Muscle layer of colon (tissue), 2 donors: Measurements from ENCODE around the gene FAM227A.
A peak's percentile ranks its signal among the peaks of the same experiment; 100 is the strongest.
"Not testable (repeated sequence)": the region's sequence is repeated elsewhere in the genome, so short reads cannot be mapped to it uniquely, and the experiment has no call there.

Source experiments
- H3K27ac ChIP-seq: one replicate; pipeline ENCODE4 v1.7.0; 2013; ENCODE audit warnings: low read depth, mild to moderate bottlenecking, low read length, moderate library complexity
- H3K27me3 ChIP-seq, 2 donors: one replicate each; pipeline ENCODE4 v1.7.0; 2013; ENCODE audit warnings: low read length in 2 of 2, mild to moderate bottlenecking in 2 of 2; ENCODE audit not compliant: insufficient read depth in 2 of 2, control insufficient read depth in 1 of 2
- H3K36me3 ChIP-seq: one replicate; pipeline ENCODE4 v1.7.0; 2013; ENCODE audit warnings: mild to moderate bottlenecking, low read length; ENCODE audit not compliant: insufficient read depth
- H3K4me1 ChIP-seq: one replicate; pipeline ENCODE4 v1.7.0; 2013; ENCODE audit warnings: mild to moderate bottlenecking, low read length; ENCODE audit not compliant: insufficient read depth
- H3K4me3 ChIP-seq, 2 donors: one replicate each; pipeline ENCODE4 v1.7.0; 2013; ENCODE audit warnings: low read length in 2 of 2, low read depth in 1 of 2, mild to moderate bottlenecking in 1 of 2, moderate library complexity in 1 of 2
- H3K9ac ChIP-seq: one replicate; pipeline ENCODE4 v1.7.0; 2013; ENCODE audit warnings: low read length
- H3K9me3 ChIP-seq: one replicate; pipeline ENCODE4 v1.7.0; 2013; ENCODE audit warnings: mild to moderate bottlenecking, low read length
- donor health status: abdominal sarcoma.
- donor health status: Adenocarcinoma of cecum.

FAM227A gene

DNA sequence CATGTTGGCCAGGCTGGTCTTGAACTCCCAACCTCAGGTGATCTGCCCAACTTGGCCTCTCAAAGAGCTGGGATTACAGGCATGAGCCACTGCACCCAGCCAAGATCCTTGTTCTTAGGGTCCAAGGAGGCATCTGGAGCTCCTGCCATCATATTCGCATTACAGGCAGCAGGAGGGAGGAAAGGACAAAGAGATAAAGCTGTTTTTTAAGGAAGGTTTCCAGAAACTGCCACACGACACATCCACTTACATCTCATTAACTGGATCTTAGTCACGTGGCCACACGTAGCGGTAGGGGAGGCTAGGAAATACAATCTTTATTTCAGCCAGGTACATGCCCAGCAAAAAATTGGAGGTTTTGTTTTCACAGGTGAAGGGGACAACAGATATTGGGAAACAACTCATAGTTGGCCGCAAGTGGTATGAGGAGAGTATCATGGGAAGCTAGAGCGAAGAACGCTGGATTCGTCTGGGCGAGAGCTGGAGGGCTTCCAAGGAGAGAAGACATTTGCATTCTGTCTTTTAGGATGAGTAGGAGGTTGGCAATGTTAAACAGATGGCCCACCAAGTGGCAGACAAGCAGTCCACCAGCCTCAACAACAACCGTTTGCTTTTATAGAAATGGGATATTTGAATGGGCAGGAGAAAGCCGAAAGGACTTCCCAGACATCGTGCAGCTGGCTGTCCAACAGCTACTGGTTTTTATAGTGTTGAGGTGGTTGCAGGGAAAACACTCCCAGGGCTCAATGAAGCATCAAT is 47.0 kb downstream of the FAM227A start:
- H3K4me3 ChIP-seq, result no peak overlapping the region
- no peaks in the 10 kb centered on the region for H3K27me3 ChIP-seq
- no peaks in the 10 kb centered on the region for H3K36me3 ChIP-seq
- no peak overlapping the region for H3K9ac ChIP-seq
- no peaks in the 10 kb centered on the region for H3K4me1 ChIP-seq
- no peaks in the 10 kb centered on the region for H3K9me3 ChIP-seq
- no peak overlapping the region for H3K27ac ChIP-seq

DNA sequence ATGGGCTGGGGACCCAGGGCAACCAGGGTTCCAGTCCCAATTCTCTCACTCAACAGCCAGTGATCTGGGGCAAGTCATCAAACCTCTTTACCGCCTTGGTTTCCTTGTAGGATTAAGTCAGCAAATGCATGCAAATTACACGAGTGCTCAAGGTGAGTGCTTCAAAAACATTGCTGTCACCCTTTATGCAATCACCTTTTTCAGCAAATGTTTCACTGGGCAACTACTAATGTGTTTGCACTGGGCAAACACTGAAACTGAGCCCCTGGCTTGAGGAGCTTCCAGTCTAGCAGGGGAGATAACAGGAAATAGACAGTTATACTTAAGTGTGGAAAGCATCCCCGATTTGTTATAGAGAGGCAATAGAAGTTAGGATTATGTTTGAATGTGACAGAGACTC is 48.5 kb downstream of the FAM227A start:
- Histone ChIP-seq H3K9me3 (no peaks in the 10 kb centered on the region), H3K27ac (no peak overlapping the region), H3K4me1 (no peaks in the 10 kb centered on the region), H3K9ac (no peak overlapping the region), H3K36me3 (no peaks in the 10 kb centered on the region), H3K27me3 (no peaks in the 10 kb centered on the region), H3K4me3 (no peak overlapping the region)

- no peaks in the 10 kb centered on the region for H3K4me1 ChIP-seq
- H3K27ac ChIP-seq, result no peak overlapping the region
- H3K4me3 ChIP-seq, result no peak overlapping the region
- H3K27me3 ChIP-seq, result no peaks in the 10 kb centered on the region
- H3K9ac ChIP-seq, result no peak overlapping the region
- no peaks in the 10 kb centered on the region for H3K9me3 ChIP-seq
- no peaks in the 10 kb centered on the region for H3K36me3 ChIP-seq
Measured at GRCh38 chr22:38602166-38602565, 54.0 kb downstream of the FAM227A start.

- no peaks in the 10 kb centered on the region for H3K36me3 ChIP-seq
- H3K27me3 ChIP-seq, result no peaks in the 10 kb centered on the region
- no peaks in the 10 kb centered on the region for H3K9me3 ChIP-seq
- H3K27ac ChIP-seq, result no peak overlapping the region
- no peak overlapping the region for H3K4me3 ChIP-seq
- H3K4me1 ChIP-seq, result no peaks in the 10 kb centered on the region
- H3K9ac ChIP-seq, result no peak overlapping the region
Measured at GRCh38 chr22:38601221-38601764, 54.9 kb downstream of the FAM227A start.

- H3K27ac ChIP-seq, result no peak overlapping the region
- H3K36me3 ChIP-seq, result no peaks in the 10 kb centered on the region
- no peaks in the 10 kb centered on the region for H3K9me3 ChIP-seq
- H3K9ac ChIP-seq, result no peak overlapping the region
- no peaks in the 10 kb centered on the region for H3K4me1 ChIP-seq
- no peak overlapping the region for H3K4me3 ChIP-seq
- H3K27me3 ChIP-seq, result no peaks in the 10 kb centered on the region
Measured at GRCh38 chr22:38599466-38599865, 56.7 kb downstream of the FAM227A start.

DNA sequence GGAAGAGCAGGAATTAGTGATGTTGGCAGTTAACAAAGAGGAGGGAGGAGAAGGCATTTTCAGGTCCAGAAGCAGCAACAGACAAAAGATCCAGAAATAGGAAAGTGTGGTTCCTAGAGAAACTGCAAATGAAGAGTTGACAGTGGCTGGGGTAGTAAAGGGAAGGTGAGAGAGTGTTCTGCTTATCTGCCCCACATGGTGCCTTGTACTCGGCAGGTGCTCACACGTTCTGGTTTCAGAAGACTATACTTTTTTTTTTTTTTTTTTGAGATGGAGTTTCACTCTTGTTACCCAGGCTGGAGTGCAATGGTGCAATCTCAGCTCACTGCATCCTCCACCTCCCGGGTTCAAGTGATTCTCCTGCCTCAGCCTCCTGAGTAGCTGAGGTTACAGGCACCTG is 73.3 kb downstream of the FAM227A start:
- not testable (repeated sequence) for H3K27me3 ChIP-seq, H3K9ac ChIP-seq, H3K9me3 ChIP-seq, H3K4me1 ChIP-seq, H3K4me3 ChIP-seq, H3K27ac ChIP-seq, H3K36me3 ChIP-seq

- Histone ChIP-seq H3K9me3 (no peaks in the 10 kb centered on the region), H3K9ac (no peak overlapping the region), H3K4me3 (no peak overlapping the region), H3K4me1 (no peaks in the 10 kb centered on the region), H3K27ac (no peak overlapping the region), H3K36me3 (no peaks in the 10 kb centered on the region), H3K27me3 (no peaks in the 10 kb centered on the region)
Measured at GRCh38 chr22:38578505-38578904, 77.7 kb downstream of the FAM227A start.

DNA sequence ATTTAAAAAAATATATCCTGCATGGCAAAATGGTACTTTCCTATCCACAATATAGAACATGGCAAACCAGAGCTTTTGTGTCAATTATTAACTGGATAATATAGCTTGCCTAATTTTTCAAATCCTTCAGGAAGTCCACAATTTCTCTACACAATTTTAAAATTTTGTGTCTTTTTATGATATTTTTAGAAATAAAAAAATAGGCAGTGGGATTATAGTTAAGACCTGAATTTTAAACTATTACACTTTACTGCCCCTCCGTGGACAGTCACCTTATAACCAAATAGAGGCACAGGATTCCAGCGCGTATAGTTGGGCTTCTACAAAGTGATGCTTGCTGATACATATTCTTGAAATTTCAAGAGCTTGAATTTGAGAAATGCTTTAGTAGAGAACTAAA is 84.1 kb downstream of the FAM227A start:
- Histone ChIP-seq H3K4me1 (peaks cover 7% of the 10 kb centered on the region), H3K4me3 (no peak overlapping the region), H3K27me3 (no peaks in the 10 kb centered on the region), H3K9me3 (no peaks in the 10 kb centered on the region), H3K9ac (no peak overlapping the region), H3K27ac (no peak overlapping the region), H3K36me3 (no peaks in the 10 kb centered on the region)

GRCh38 chr22:38570779-38571364 is 85.3 kb downstream of the FAM227A start:
- H3K9me3 ChIP-seq, result no peaks in the 10 kb centered on the region
- H3K27me3 ChIP-seq, result no peaks in the 10 kb centered on the region
- peak overlapping the region; percentile 71 to 72 for H3K4me3 ChIP-seq
- peak overlapping the region; percentile 76 for H3K27ac ChIP-seq
- H3K9ac ChIP-seq, result peak overlapping the region; percentile 34
- peaks cover 7% of the 10 kb centered on the region for H3K4me1 ChIP-seq
- no peaks in the 10 kb centered on the region for H3K36me3 ChIP-seq

- peaks cover 7% of the 10 kb centered on the region for H3K4me1 ChIP-seq
- H3K36me3 ChIP-seq, result no peaks in the 10 kb centered on the region
- peak within 1 kb of the TSS; percentile 40 for H3K9ac ChIP-seq
- H3K9me3 ChIP-seq, result no peaks in the 10 kb centered on the region
- H3K4me3 ChIP-seq, result peak within 1 kb of the TSS; percentile 71 to 72
- peak within 1 kb of the TSS; percentile 76 for H3K27ac ChIP-seq
- no peaks in the 10 kb centered on the region for H3K27me3 ChIP-seq
Measured at GRCh38 chr22:38569972-38570778, 86.0 kb downstream of the FAM227A start, which contains the start of gene DMC1. Gene DMC1, minus strand, starts transcription at chr22:38570183. Its CDS starts 1,927 bp downstream, at chr22:38568256.

DNA sequence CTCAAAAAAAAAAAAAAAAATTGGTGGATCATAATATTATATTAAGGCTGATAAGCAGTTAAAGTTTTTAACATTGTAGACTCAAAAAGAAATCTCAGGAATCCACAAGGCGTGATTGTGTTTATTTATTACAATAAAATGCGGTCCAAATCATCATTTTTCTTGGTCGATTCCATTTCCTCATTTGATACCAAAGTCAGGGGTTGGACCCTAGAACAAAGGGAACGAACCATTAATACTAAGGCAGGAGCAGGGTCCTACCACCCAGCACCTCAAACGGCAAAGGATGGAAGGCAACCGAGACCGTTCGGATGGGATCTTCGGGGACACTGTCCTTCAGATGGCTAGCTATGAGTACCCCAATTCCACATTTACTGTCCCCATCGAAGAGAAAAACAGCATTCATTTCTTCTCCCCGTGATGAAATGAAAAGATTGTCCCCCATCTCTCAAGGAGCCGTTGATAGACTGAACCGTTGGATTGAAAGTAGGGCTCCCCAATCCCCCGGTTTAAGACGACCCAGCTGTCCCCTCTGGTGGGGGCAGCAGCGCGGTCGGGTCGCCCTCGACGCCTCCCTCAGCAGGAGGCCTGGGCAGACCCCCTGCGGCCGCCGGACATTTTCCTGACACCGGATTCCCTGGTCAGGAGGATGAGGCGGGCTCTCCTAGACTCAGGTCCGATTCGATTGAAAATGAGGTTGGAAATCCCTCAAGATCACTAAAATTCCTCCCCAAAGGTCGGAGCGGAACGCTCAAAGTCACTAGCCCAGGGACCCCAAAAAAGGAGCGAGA is 86.8 kb downstream of the FAM227A start:
- Histone ChIP-seq H3K9ac (peak overlapping the region; percentile 40), H3K27ac (peak overlapping the region; percentile 56)

More for the DNA sequence above, 86.8 kb downstream of the FAM227A start:
- Histone ChIP-seq H3K4me3 (peak overlapping the region; percentile 69 to 70), H3K36me3 (no peaks in the 10 kb centered on the region), H3K9me3 (no peaks in the 10 kb centered on the region), H3K27me3 (no peaks in the 10 kb centered on the region), H3K4me1 (peaks cover 7% of the 10 kb centered on the region)
